GM12801 (cell line): ENCODE data around the gene KLF6.

ENCODE experiments used
- TF ChIP-seq, protein P1 (sequence below): IDR thresholded peaks from one replicate; pipeline ENCODE4 v1.5.1; 2011; ENCODE audit warnings: control low read depth; ENCODE audit not compliant: insufficient read length; ENCODE audit errors: extremely low read depth

Gene KLF6

DNA sequence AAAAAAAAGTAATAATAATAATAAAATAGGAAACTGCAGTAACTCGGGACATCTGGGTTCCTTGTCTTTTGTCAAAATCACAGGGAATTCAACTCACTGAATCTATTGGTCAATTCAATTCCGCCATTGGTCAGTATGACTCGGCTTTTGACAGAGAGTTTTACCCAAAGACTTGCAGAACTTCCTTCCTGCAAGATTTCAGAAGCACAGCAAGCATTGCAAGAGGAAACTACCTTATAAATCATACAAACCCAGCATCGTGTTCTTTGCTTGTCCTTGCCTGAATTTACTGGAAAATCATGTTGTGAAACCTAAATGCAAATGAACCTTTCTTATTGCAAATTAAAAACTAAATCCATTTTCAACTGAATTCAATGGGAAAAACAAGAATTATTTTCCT is 15.5 kb downstream of the KLF6 start:
- TF ChIP-seq, protein P1, sequence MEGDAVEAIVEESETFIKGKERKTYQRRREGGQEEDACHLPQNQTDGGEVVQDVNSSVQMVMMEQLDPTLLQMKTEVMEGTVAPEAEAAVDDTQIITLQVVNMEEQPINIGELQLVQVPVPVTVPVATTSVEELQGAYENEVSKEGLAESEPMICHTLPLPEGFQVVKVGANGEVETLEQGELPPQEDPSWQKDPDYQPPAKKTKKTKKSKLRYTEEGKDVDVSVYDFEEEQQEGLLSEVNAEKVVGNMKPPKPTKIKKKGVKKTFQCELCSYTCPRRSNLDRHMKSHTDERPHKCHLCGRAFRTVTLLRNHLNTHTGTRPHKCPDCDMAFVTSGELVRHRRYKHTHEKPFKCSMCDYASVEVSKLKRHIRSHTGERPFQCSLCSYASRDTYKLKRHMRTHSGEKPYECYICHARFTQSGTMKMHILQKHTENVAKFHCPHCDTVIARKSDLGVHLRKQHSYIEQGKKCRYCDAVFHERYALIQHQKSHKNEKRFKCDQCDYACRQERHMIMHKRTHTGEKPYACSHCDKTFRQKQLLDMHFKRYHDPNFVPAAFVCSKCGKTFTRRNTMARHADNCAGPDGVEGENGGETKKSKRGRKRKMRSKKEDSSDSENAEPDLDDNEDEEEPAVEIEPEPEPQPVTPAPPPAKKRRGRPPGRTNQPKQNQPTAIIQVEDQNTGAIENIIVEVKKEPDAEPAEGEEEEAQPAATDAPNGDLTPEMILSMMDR, result no peak

DNA sequence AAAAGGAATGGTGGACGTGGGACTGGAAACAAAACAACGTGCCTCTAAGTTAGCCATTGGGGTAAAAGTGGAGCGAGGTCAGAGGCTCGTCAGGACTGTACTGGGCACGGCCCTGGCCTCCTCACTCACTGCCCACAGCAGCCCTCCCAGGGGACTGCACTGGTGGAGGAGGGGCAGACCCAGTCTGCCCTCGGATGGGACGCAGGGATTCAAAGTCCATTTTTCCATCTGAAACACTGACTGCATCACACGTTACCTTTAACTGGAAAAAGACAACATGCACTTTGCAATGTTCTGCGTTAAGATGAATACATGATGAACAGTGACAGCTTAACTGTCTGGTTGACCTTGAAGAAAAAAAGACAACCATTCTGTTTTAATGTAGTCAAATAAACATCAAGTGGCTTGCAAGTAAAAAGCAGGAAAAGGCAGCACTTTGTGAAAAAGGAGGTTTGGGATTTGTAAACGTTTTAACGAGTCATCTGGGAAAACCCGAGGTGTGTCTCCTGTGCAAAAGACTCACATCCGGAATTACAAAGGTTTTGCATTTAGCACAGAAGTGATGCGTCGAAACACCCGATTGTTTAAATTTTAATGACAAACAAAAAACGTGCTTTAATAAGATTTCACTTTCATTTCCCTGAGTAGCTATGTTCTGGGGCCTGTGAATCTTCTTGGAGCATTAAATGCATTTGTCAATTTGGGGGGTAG is 18.8 kb downstream of the KLF6 start:
- TF ChIP-seq, protein P1, result no peak

- TF ChIP-seq, protein P1, result no peak
Measured at GRCh38 chr10:3765146-3765545, 19.9 kb downstream of the KLF6 start.

GRCh38 chr10:3764626-3765112 is 20.3 kb downstream of the KLF6 start:
- TF ChIP-seq, protein P1, result no peak

GRCh38 chr10:3763852-3764625 is 21.0 kb downstream of the KLF6 start:
- TF ChIP-seq, protein P1, result no peak

DNA sequence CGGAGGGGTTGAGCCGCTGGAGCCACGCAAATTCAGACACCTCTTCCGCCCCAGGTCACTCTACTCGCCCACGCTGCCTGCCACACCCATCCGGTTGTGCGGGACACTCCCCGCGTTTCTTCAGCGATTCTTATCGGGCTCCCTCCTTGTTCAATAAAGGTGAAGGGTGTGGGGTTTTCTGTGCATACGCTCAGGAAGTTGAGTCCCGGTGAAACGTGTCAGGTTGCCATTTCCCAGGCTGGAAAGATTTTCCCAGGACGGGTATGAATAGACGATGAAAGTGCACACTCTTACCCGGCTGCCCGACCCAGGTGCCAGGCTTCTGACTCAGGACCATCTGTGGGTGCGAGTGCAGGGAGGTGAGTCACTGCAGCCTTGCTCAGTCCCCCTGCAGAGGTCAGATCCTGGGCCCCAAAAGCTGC is 22.0 kb downstream of the KLF6 start:
- TF ChIP-seq, protein P1, result no peak

DNA sequence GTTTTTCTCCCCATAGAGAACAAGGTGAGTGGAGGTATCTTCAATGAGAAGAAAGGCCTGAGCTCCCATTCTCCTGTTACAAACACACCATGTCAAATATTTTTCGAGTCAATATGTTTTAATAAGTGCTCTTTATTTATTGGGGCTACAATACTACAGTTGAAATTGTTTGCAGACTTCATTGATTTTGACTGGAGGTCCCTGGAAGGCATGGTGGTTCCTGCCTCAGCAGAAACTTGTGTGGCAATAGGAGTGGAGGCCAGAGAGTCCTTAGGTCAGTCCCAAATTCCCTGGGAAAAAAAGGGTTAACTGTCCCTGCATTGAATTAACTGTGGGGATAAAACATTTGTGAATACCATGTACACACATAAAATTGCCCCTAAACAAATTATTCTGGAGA is 22.7 kb downstream of the KLF6 start:
- TF ChIP-seq, protein P1, result no peak
